Hematopoietic multipotent progenitor cell treated with erythropoietin and hydrocortisone succinate and interleukin-3 and kit ligand, for 15 days (in vitro differentiated cells): ENCODE results near the gene FNIP1.
"Not testable (repeated sequence)": the region's sequence is repeated elsewhere in the genome, so short reads cannot be mapped to it uniquely, and the experiment has no call there.

Source experiments
- DNase-seq: peaks from one replicate; pipeline ENCODE4 v3.0.0-alpha.2; 2015; ENCODE audit warnings: low spot score

FNIP1 gene

GRCh38 chr5:131637694-131638093, 159.1 kb downstream of the FNIP1 start:
- DNase-seq = peak; percentile 51

GRCh38 chr5:131635684-131636572, 160.9 kb downstream of the FNIP1 start:
- DNase-seq = peak; percentile 47

- DNase-seq = peak; percentile 100
These were observed 161.7 kb downstream of the FNIP1 start, which contains the start of gene RAPGEF6 for GRCh38 chr5:131634996-131635683. Gene RAPGEF6 (minus strand): TSS chr5:131635229. CDS start chr5:131635030, 199 bp downstream.

- DNase-seq = peak; percentile 58
These were observed 162.2 kb downstream of the FNIP1 start for GRCh38 chr5:131634666-131634995.

- DNase-seq = no peak
These were observed 162.6 kb downstream of the FNIP1 start for GRCh38 chr5:131634238-131634637.

GRCh38 chr5:131633830-131634229, 163.0 kb downstream of the FNIP1 start:
- no peak for DNase-seq

GRCh38 chr5:131630963-131631350, 165.9 kb downstream of the FNIP1 start:
- peak; percentile 19 for DNase-seq

- peak; percentile 60 for DNase-seq
These were observed 166.4 kb downstream of the FNIP1 start for GRCh38 chr5:131630208-131630962.

- DNase-seq = no peak
These were observed 167.8 kb downstream of the FNIP1 start for GRCh38 chr5:131628990-131629389.

- DNase-seq = no peak
These were observed 169.5 kb downstream of the FNIP1 start for GRCh38 chr5:131627207-131627865.

- DNase-seq = no peak
These were observed 174.2 kb downstream of the FNIP1 start for GRCh38 chr5:131622633-131623032.

GRCh38 chr5:131621164-131621563, 175.7 kb downstream of the FNIP1 start:
- DNase-seq = not testable (repeated sequence)

- no peak for DNase-seq
These were observed 177.7 kb downstream of the FNIP1 start for GRCh38 chr5:131619102-131619501.

GRCh38 chr5:131617140-131617822, 179.5 kb downstream of the FNIP1 start:
- DNase-seq = no peak

GRCh38 chr5:131615957-131616356, 180.9 kb downstream of the FNIP1 start:
- no peak for DNase-seq

- no peak for DNase-seq
These were observed 183.4 kb downstream of the FNIP1 start for GRCh38 chr5:131613423-131613822.

- no peak for DNase-seq
These were observed 185.8 kb downstream of the FNIP1 start for GRCh38 chr5:131611064-131611381.

- DNase-seq = no peak
These were observed 186.4 kb downstream of the FNIP1 start for GRCh38 chr5:131610198-131611063.

- no peak for DNase-seq
These were observed 187.0 kb downstream of the FNIP1 start for GRCh38 chr5:131609774-131610173.

GRCh38 chr5:131608597-131608996, 188.2 kb downstream of the FNIP1 start:
- no peak for DNase-seq
